ENCODE measurements around the gene NLRP13. TPM values are rescaled to one million over a fixed set of nuclear protein-coding genes. Genes with fewer than 3 reads are reported as not detected.

Gene NLRP13
- total and polyA plus RNA-seq, 7 donors: not detected

DNA sequence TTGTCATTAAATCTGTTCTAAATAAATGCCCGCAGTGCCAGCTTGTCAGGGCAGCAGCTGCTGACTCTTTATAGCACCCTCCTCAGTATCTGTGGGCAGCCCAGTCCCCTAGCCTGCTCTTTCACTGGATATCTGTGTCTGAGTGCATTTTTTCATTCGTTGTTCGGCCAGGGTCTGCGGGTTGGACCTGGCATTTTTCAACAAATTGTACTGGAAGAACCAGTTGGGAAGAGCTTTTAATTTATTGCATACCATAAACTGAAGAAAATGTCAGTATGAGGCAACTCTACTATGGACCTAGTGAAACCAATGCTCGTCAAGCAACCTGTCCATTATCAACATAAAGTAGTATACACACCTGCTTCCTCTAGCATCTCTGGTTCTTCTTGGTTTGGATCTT, 8.6 kb downstream of the NLRP13 start:
- WGBS, 3 donors: 71 to 75% (median 73%) methylated on average over 5 of the region's 5 CpGs
- Histone ChIP-seq H3K27me3 (ENCODE audit: insufficient read depth in 3 of 3, low read length in 2 of 3) (no peaks in the 10 kb centered on the region), H3K27ac (no peak overlapping the region), H3K9me3 (peaks cover 23% of the 10 kb centered on the region), H3K4me1 (no peaks in the 10 kb centered on the region), H3K4me3 (no peak overlapping the region), H3K36me3 (ENCODE audit: insufficient read depth in 1 of 2, low read depth in 1 of 2) (no peaks in the 10 kb centered on the region)
- intact Hi-C loops (cut with DNase I): no loop called here
- no peak for TF ChIP-seq CTCF (IDR thresholded peaks at IDR 0.05)
- ATAC-seq: no peak
- no peak for DNase-seq

DNA sequence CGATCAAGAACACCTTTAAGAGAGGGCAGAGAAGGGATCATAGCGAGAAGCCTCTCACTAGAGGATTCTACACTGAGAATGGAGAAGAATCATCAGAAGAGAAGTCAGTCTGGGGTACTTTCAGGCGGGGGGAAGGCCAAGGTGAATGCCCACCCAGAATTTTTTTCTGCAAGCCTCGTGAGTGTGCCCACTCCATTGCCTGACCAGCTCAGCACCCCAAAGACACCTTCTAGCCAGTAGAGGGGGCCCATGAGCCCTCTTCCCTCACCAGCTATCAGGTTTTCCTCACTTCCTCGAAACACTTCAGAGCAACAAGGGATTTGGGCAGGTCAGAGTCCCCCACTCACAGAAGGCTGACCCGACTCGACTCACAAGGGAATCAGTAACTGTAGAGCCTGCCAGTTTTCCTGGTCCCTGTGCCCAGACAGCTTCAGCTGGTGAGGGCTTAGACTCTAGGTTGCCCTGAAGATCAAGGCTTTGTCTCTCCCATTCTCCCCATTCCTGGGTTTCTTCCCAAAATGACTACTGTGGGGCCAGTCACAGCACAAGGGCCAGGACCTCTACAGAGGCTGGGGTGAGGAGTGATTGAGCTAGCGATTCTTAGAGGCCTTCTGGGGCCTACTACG, 18.4 kb downstream of the NLRP13 start:
- H3K4me1 ChIP-seq: no peaks in the 10 kb centered on the region
- H3K27me3 ChIP-seq (ENCODE audit: insufficient read depth in 3 of 3, low read length in 2 of 3): no peaks in the 10 kb centered on the region
- H3K27ac ChIP-seq: no peak overlapping the region
- DNase-seq (no peak), ATAC-seq (no peak)
- no peak for TF ChIP-seq CTCF (IDR thresholded peaks at IDR 0.05)
- H3K4me3 ChIP-seq: no peak overlapping the region
- intact Hi-C loops (cut with DNase I): no loop called here
- 47 to 49% (median 48%) methylated on average over 9 of the region's 9 CpGs for WGBS, 3 donors
- H3K9me3 ChIP-seq: peaks cover 14% of the 10 kb centered on the region
- H3K36me3 ChIP-seq (ENCODE audit: insufficient read depth in 1 of 2, low read depth in 1 of 2): no peaks in the 10 kb centered on the region

- H3K4me1 ChIP-seq: no peaks in the 10 kb centered on the region
- no peak for TF ChIP-seq CTCF (IDR thresholded peaks at IDR 0.05)
- intact Hi-C loops (cut with DNase I): no loop called here
- H3K27me3 ChIP-seq (ENCODE audit: insufficient read depth in 3 of 3, low read length in 2 of 3): no peaks in the 10 kb centered on the region
- 80 to 84% (median 81%) methylated on average over 7 of the region's 7 CpGs for WGBS, 3 donors
- ATAC-seq: no peak
- H3K27ac ChIP-seq: no peak overlapping the region
- H3K4me3 ChIP-seq: no peak overlapping the region
- no peaks in the 10 kb centered on the region for H3K36me3 ChIP-seq (ENCODE audit: insufficient read depth in 1 of 2, low read depth in 1 of 2)
- DNase-seq: no peak
- peaks cover 8% of the 10 kb centered on the region for H3K9me3 ChIP-seq
These were observed 19.2 kb downstream of the NLRP13 start for GRCh38 chr19:55912916-55913315.

DNA sequence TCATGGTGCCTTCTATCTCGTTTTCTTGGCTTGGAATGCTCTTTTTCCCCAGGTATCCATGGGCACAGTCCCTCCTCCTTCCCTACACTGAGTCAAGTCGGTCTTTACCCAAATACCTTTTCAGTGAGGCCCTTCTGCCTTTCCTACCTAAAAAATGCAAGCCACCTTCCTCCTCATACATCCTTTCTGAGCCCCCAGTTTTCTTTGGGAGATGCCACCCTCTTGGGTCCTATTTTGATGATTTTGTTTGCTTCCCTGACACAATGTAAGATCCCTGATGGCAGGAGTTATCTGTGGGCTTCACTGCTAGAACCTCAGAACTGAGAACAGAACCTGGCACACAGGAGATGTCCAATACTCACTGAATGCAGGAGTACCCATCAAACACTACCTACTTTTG, 22.3 kb downstream of the NLRP13 start:
- Histone ChIP-seq H3K27ac (no peak overlapping the region), H3K4me1 (no peaks in the 10 kb centered on the region), H3K27me3 (ENCODE audit: insufficient read depth in 3 of 3, low read length in 2 of 3) (no peaks in the 10 kb centered on the region), H3K9me3 (no peaks in the 10 kb centered on the region), H3K36me3 (ENCODE audit: insufficient read depth in 1 of 2, low read depth in 1 of 2) (no peaks in the 10 kb centered on the region), H3K4me3 (no peak overlapping the region)
- no peak for TF ChIP-seq CTCF (IDR thresholded peaks at IDR 0.05)
- no peak for ATAC-seq
- 33 to 39% (median 34%) methylated on average over 2 of the region's 2 CpGs for WGBS, 3 donors
- intact Hi-C loops (cut with DNase I): no loop called here
- DNase-seq: no peak

GRCh38 chr19:55907746-55908145, 24.4 kb downstream of the NLRP13 start:
- WGBS, 3 donors: 72 to 86% (median 78%) methylated on average over 3 of the region's 3 CpGs
- Histone ChIP-seq H3K9me3 (no peaks in the 10 kb centered on the region), H3K4me3 (no peak overlapping the region), H3K36me3 (ENCODE audit: insufficient read depth in 1 of 2, low read depth in 1 of 2) (no peaks in the 10 kb centered on the region), H3K27me3 (ENCODE audit: insufficient read depth in 3 of 3, low read length in 2 of 3) (no peaks in the 10 kb centered on the region), H3K4me1 (no peaks in the 10 kb centered on the region), H3K27ac (no peak overlapping the region)
- TF ChIP-seq CTCF (IDR thresholded peaks at IDR 0.05): no peak
- no peak for ATAC-seq
- no peak for DNase-seq
- intact Hi-C loops (cut with DNase I): no loop called here
